GM19035 (cell line): ENCODE measurements around the gene SH3BP4.
"Not testable (repeated sequence)": the region's sequence is repeated elsewhere in the genome, so short reads cannot be mapped to it uniquely, and the experiment has no call there.

Source experiments
- ATAC-seq: cut with Tn5 transposase; IDR thresholded peaks from one replicate; pipeline ENCODE4 v1.9.1; 2021; ENCODE audit not compliant: unreplicated experiment

SH3BP4 gene

GRCh38 chr2:235009081-235009480 is 57.3 kb downstream of the SH3BP4 start:
- ATAC-seq = no peak

- ATAC-seq = no peak
Observed at GRCh38 chr2:235010117-235010714, 58.4 kb downstream of the SH3BP4 start.

GRCh38 chr2:235011607-235011928 is 59.8 kb downstream of the SH3BP4 start:
- ATAC-seq = no peak

- ATAC-seq = no peak
Observed at GRCh38 chr2:235011929-235012631, 60.3 kb downstream of the SH3BP4 start.

- no peak for ATAC-seq
Observed at GRCh38 chr2:235017441-235017840, 65.6 kb downstream of the SH3BP4 start.

- ATAC-seq = no peak
Observed at GRCh38 chr2:235018838-235019237, 67.0 kb downstream of the SH3BP4 start.

GRCh38 chr2:235020141-235020540 is 68.3 kb downstream of the SH3BP4 start:
- not testable (repeated sequence) for ATAC-seq

GRCh38 chr2:235021752-235022151 is 69.9 kb downstream of the SH3BP4 start:
- no peak for ATAC-seq

GRCh38 chr2:235024191-235024860 is 72.5 kb downstream of the SH3BP4 start:
- ATAC-seq = no peak

- no peak for ATAC-seq
Observed at GRCh38 chr2:235024931-235025773, 73.3 kb downstream of the SH3BP4 start.

GRCh38 chr2:235025800-235026536 is 74.2 kb downstream of the SH3BP4 start:
- no peak for ATAC-seq

GRCh38 chr2:235026649-235027557 is 75.1 kb downstream of the SH3BP4 start:
- no peak for ATAC-seq

GRCh38 chr2:235027558-235028214 is 75.9 kb downstream of the SH3BP4 start:
- no peak for ATAC-seq

- ATAC-seq = no peak
Observed at GRCh38 chr2:235028646-235029045, 76.8 kb downstream of the SH3BP4 start.

GRCh38 chr2:235029054-235029453 is 77.2 kb downstream of the SH3BP4 start:
- no peak for ATAC-seq

GRCh38 chr2:235030126-235030525 is 78.3 kb downstream of the SH3BP4 start:
- no peak for ATAC-seq

GRCh38 chr2:235030936-235031335 is 79.1 kb downstream of the SH3BP4 start:
- no peak for ATAC-seq

GRCh38 chr2:235031686-235032373 is 80.0 kb downstream of the SH3BP4 start:
- ATAC-seq = no peak

GRCh38 chr2:235032466-235032865 is 80.6 kb downstream of the SH3BP4 start:
- ATAC-seq = no peak
